NCI-H1105 treated with DMSO at 0.1 percent for 48 hours (cell line): ENCODE measurements around the gene FAM156B.
"Not testable (repeated sequence)": the region's sequence is repeated elsewhere in the genome, so short reads cannot be mapped to it uniquely, and the experiment has no call there.

Experiments
- DNase-seq: peaks from one replicate; lab custom pipeline; 2025; lab: John Stamatoyannopoulos, UW

The FAM156B gene

GRCh38 chrX:52923781-52924241 is 26.7 kb downstream of the FAM156B start:
- no peak for DNase-seq

DNA sequence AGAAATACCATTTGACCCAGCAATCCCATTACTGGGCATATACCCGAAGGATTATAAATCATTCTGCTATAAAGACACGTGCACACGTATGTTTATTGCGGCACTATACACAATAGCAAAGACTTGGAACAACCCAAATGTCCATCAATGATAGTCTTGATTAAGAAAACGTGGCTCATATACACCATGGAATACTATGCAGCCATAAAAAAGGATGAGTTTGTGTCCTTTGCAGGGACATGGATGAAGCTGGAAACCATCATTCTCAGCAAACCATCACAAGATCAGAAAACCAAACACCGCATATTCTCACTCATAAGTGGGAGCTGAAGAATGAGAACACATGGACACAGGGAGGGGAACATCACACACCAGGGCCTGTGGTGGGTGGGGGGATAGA is 33.1 kb downstream of the FAM156B start:
- DNase-seq = not testable (repeated sequence)

- DNase-seq = no peak
These were observed 36.1 kb downstream of the FAM156B start for GRCh38 chrX:52933213-52933612.

DNA sequence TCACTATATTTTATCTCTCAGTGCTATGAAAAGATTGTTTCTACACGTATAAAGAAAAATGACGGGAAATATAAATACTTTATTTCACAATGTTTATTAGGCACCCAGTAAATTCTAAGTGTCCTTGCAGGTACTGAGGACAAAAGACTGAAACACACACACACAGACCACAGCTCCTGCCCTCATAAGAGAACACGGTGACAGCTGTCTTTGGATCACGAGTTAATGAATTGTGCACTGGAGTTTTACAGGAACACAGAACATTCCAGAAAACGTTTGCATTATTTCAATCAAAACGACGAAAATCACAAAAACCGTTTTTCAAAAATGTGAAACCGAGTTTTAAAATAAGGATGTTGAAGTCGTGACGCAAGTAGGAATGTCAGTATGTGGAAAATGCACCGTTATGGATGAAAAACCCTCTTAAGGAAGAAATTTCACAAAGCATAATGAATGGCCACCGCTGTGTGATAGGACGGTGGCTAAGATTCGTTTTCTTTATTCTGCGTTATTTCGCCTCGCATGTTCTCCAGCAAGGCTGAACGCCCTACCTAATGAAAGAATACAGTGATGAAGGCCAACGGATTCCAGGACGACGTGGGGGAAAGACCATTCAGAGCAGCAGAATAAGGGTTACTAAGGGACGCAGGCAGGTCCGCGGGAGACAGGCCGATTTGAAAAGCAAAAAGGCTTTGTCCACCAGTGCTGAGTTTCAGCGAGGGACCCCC is 37.0 kb downstream of the FAM156B start:
- no peak for DNase-seq

GRCh38 chrX:52934704-52935469 is 37.8 kb downstream of the FAM156B start:
- peak; percentile 86 for DNase-seq

- not testable (repeated sequence) for DNase-seq
These were observed 38.3 kb downstream of the FAM156B start for GRCh38 chrX:52935470-52935784.

- not testable (repeated sequence) for DNase-seq
These were observed 43.6 kb downstream of the FAM156B start for GRCh38 chrX:52940704-52941103.

DNA sequence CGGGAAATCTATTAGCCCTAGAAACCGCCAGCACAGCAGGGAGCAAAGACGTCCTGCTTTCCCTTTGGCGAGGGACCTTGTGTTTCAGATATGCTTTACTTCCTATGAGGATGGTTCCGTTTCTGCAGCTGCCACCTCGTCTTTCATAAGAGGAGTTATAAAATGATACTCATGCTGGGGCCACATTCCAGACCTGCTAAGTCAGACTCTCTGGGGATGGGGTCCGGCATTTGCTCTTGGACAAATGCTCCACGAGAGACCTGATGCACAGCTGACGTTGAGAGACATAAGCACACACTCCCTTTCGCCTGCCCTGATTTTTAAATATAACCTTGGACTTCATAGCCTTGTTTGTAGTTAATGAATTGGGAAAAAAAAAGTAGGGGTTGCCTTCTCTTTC is 44.6 kb downstream of the FAM156B start:
- not testable (repeated sequence) for DNase-seq

DNA sequence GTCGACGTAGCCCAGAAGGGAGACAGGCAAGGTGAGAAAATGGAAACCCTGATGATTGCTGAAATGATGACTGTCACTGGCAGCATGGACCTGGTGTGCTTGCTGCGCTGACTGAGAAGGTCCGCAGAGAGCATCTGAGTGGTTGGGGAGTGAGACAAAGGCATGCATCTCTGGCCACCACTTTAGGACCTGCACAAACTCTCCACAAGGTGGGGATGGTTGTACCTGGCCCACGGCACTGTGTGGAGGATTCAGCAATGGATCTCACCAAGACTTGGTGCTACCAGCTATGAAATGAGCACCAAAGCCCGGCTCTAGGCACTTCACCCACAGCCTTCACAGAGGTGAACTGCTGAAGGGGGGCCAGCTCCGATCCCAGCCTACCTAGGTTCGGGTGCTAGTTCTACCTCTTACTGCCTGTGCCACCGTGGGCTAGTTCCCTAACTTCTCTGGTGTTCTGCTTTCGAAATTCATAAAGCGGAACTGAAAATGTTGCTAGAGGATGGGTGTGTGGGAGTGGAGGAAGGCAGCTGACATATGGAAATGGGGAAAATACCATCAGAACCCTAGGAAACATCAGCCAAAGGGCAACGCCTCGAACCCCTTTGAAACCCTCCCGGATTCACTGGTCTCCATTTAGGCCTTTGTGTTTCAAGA is 48.8 kb downstream of the FAM156B start:
- DNase-seq = not testable (repeated sequence)

DNA sequence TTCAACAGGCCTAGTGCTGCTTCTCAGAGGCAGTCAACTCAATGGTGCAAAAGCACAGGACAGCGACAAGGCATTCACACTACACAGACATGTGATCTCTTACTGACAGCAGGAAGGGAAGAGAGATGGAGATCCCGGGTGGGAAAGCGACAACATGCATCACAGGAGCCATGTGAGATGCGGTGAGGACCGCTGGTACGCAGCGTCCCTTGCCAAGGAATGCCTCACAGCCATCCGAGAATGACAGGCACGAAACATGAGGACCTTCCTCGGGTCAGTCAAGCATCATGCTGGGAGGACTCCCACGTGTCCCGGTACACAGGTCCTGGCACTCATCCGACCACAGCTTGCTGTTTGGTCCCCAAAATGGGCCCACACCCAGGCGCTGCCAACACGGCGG is 50.4 kb downstream of the FAM156B start:
- not testable (repeated sequence) for DNase-seq

DNA sequence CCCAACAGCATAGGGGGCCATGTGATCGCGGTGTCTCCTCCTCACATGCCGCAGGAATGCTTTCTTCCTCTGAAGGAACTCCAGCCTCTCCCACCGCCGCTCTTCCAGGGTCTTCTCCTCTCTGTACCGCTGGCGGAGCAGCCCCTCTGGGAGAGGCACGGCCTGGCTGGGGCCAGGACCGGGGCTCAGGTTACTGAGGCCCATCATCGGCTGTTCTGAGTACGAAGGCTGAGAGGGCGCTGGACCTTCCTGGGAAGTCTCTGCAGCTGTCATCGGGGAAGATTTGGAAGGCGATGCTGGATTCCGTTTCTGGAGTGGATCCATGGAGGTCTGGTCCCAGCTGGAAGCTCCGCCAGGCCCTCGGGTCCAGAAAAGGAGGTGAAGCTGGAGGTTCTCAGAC is 51.1 kb downstream of the FAM156B start:
- not testable (repeated sequence) for DNase-seq

GRCh38 chrX:52949325-52949724 is 52.2 kb downstream of the FAM156B start:
- DNase-seq = not testable (repeated sequence)

DNA sequence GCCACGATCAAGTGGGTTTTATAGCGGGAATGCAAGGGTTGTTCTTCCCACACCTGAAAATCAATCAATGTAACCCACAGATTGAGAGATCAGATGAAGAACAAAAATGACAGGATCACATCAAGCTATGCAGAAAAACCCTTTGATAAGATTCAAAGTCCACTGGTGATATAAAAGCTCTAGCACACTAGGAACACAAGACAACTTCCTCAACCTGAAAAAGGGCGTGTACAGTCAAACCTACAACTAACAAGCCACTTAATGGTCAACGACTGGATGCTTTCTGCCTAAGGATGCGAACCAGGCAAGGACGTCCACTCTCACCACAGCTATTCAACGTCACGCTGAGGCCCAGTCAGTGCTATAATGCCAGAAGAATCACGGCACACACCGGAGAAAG is 52.8 kb downstream of the FAM156B start:
- not testable (repeated sequence) for DNase-seq
